CD4-positive, alpha-beta T cell (primary cell): ENCODE data around the gene ATP2A3. TPM values are rescaled to one million over a fixed set of nuclear protein-coding genes. Genes with fewer than 3 reads are reported as not detected.

Experiments used
- ATAC-seq: fragments of 200-7000 bp; cut with Tn5 transposase; one replicate; pipeline ENCODE4 v1.10.0; 2022; ENCODE audit warnings: mild to moderate bottlenecking; ENCODE audit not compliant: poor library complexity
- CTCF ChIA-PET: fragments of 350-600 bp; sonication (Branson Sonifier 250); formaldehyde crosslinking; loops from one replicate; lab custom pipeline; 2021; ENCODE audit warnings: antibody characterized with exemption, inconsistent platforms; lab: Charles Lee
- POLR2A ChIA-PET: fragments of 350-600 bp; sonication (Branson Sonifier 250); formaldehyde crosslinking; loops from one replicate; lab custom pipeline; 2021; ENCODE audit warnings: antibody characterized with exemption, inconsistent platforms; lab: Charles Lee
- DNase-seq, 14 experiments: peaks; one replicate each; pipeline ENCODE4 v3.0.0-alpha.2; 2013 to 2020; ENCODE audit warnings: mixed read lengths in 2 of 14
- H3K27ac ChIP-seq, 2 donors: one replicate each; pipeline versions ENCODE4 v1.5.1 to v1.7.0; 2013; ENCODE audit warnings: low read length in 2 of 2, low read depth in 1 of 2, mild to moderate bottlenecking in 1 of 2
- H3K27me3 ChIP-seq, 2 experiments: 1 replicate in 1 of 2; 2 replicates in 1 of 2; pipeline versions ENCODE4 v1.6.1 to v1.7.0; 2013; ENCODE audit warnings: low read length in 2 of 2, control low read depth in 1 of 2, mild to moderate bottlenecking in 1 of 2, moderate library complexity in 1 of 2; ENCODE audit not compliant: insufficient read depth in 2 of 2, control insufficient read depth in 1 of 2
- H3K36me3 ChIP-seq: one replicate; pipeline ENCODE4 v1.6.1; 2013; ENCODE audit warnings: low read length, control low read depth; ENCODE audit not compliant: insufficient read depth
- H3K4me1 ChIP-seq: one replicate; pipeline ENCODE4 v1.6.1; 2013; ENCODE audit warnings: low read length, control low read depth; ENCODE audit not compliant: insufficient read depth
- H3K4me3 ChIP-seq: one replicate; pipeline ENCODE4 v1.5.1; 2013; ENCODE audit warnings: mild to moderate bottlenecking, low read length, moderate library complexity
- H3K9me3 ChIP-seq, 2 experiments: 1 replicate in 1 of 2; 2 replicates in 1 of 2; pipeline versions ENCODE4 v1.6.1 to v1.7.0; 2013; ENCODE audit warnings: low read length in 2 of 2, mild to moderate bottlenecking in 2 of 2, control low read depth in 1 of 2, moderate library complexity in 1 of 2; ENCODE audit not compliant: control insufficient read depth in 1 of 2, insufficient read depth in 1 of 2
- H3K27ac Mint-ChIP-seq: one replicate; pipeline ENCODE4 v1.8.0; 2020; ENCODE audit warnings: mixed read lengths
- H3K27me3 Mint-ChIP-seq: one replicate; pipeline ENCODE4 v1.8.0; 2021; ENCODE audit warnings: mixed read lengths
- H3K36me3 Mint-ChIP-seq: one replicate; pipeline ENCODE4 v1.8.0; 2021; ENCODE audit warnings: low read depth, mixed read lengths
- H3K4me1 Mint-ChIP-seq: one replicate; pipeline ENCODE4 v1.8.0; 2021; ENCODE audit warnings: low read depth, mixed read lengths
- H3K4me3 Mint-ChIP-seq: one replicate; pipeline ENCODE4 v1.8.0; 2020; ENCODE audit warnings: mild to moderate bottlenecking, mixed read lengths
- H3K9me3 Mint-ChIP-seq: one replicate; pipeline ENCODE4 v1.8.0; 2020; ENCODE audit warnings: mixed read lengths
- CTCF ChIP-seq: fragments of 200-600 bp; IDR thresholded peaks from one replicate; pipeline ENCODE4 v1.8.0; 2022; ENCODE audit warnings: antibody characterized with exemption, mild to moderate bottlenecking
- intact Hi-C, 2 experiments: fragments of 100-400 bp; cut with DNase I in 1 of 2; cut with micrococcal nuclease in 1 of 2; formaldehyde crosslinking; loops; one replicate each; pipeline versions ENCODE4 v1.15.1 to v1.9.0; 2023 to 2025; cut with DNase I, micrococcal nuclease
- total RNA-seq, 174 experiments: library from RNA in 2 of 174; stranded (reverse) in 2 of 174; gene quantifications; one replicate each; pipeline ENCODE4 v1.2.3 and lab custom pipeline; 2021 to 2026

ATP2A3 gene
- total RNA-seq, 2 experiments from 2014 or later, result 197 to 199 TPM

GRCh38 chr17:3978421-3979289, 14.4 kb upstream of the ATP2A3 start:
- no peak for DNase-seq
- Histone ChIP-seq H3K27ac (no peak overlapping the region), H3K9me3 (peaks cover 0 to 13% of the 10 kb centered on the region in 2 experiments), H3K36me3 (no peaks in the 10 kb centered on the region), H3K4me1 (peaks cover 6% of the 10 kb centered on the region), H3K27me3 (no peaks in the 10 kb centered on the region), H3K4me3 (no peak overlapping the region)
- ChIA-PET CTCF (no interaction called here), POLR2A (interaction anchor here (1.0 to 1.7 kb wide), 2 partner anchors 13 to 15 kb away, joined by 3 to 4 read pairs; no protein-coding TSS in a partner anchor)
- H3K27me3 Mint-ChIP-seq, result no peaks in the 10 kb centered on the region
- ATAC-seq, result no peak
- no peaks in the 10 kb centered on the region for H3K9me3 Mint-ChIP-seq
- no peak for TF ChIP-seq CTCF
- no peak overlapping the region for H3K4me3 Mint-ChIP-seq
- no peaks in the 10 kb centered on the region for H3K36me3 Mint-ChIP-seq
- peaks cover 12% of the 10 kb centered on the region for H3K4me1 Mint-ChIP-seq
- no peak overlapping the region for H3K27ac Mint-ChIP-seq
- intact Hi-C loops, result no loop called here

- peaks cover 0 to 13% of the 10 kb centered on the region in 2 experiments for H3K9me3 ChIP-seq
- Mint-ChIP-seq H3K9me3 (no peaks in the 10 kb centered on the region), H3K4me1 (peaks cover 22% of the 10 kb centered on the region), H3K27me3 (no peaks in the 10 kb centered on the region), H3K27ac (no peak overlapping the region), H3K36me3 (no peaks in the 10 kb centered on the region), H3K4me3 (no peak overlapping the region)
- no peak for TF ChIP-seq CTCF
- H3K27ac ChIP-seq, result no peak overlapping the region
- ATAC-seq (no peak), DNase-seq (no peak)
- peaks cover 17% of the 10 kb centered on the region for H3K4me1 ChIP-seq
- CTCF ChIA-PET, result no interaction called here
- no peaks in the 10 kb centered on the region for H3K36me3 ChIP-seq
- POLR2A ChIA-PET, result no interaction called here
- intact Hi-C loops, result no loop called here
- H3K4me3 ChIP-seq, result no peak overlapping the region
- H3K27me3 ChIP-seq, result peaks cover 0 to 3% of the 10 kb centered on the region in 2 experiments
Observed at GRCh38 chr17:3977387-3977786, 13.2 kb upstream of the ATP2A3 start.

- Histone ChIP-seq H3K27ac (no peak overlapping the region), H3K9me3 (peaks cover 0 to 13% of the 10 kb centered on the region in 2 experiments), H3K36me3 (no peaks in the 10 kb centered on the region), H3K4me1 (peaks cover 24% of the 10 kb centered on the region), H3K27me3 (peaks cover 0 to 5% of the 10 kb centered on the region in 2 experiments), H3K4me3 (no peak overlapping the region)
- ATAC-seq (no peak), DNase-seq (no peak)
- H3K4me1 Mint-ChIP-seq, result peaks cover 27% of the 10 kb centered on the region
- no peak for TF ChIP-seq CTCF
- ChIA-PET CTCF (no interaction called here), POLR2A (no interaction called here)
- no peaks in the 10 kb centered on the region for H3K36me3 Mint-ChIP-seq
- H3K4me3 Mint-ChIP-seq, result no peak overlapping the region
- intact Hi-C loops, result no loop called here
- no peaks in the 10 kb centered on the region for H3K9me3 Mint-ChIP-seq
- H3K27me3 Mint-ChIP-seq, result no peaks in the 10 kb centered on the region
- H3K27ac Mint-ChIP-seq, result no peak overlapping the region
Observed at GRCh38 chr17:3976675-3977171, 12.5 kb upstream of the ATP2A3 start.
